ENCODE measurements around the gene GJD2.

GRCh38 chr15:34802803-34803750 is 48.3 kb upstream of the GJD2 start:
- TF ChIP-seq CTCF (IDR thresholded peaks at IDR 0.05; ENCODE audit: low read depth, low read length, missing input control), result no peak
- no peak for TF ChIP-seq RAD21 (IDR thresholded peaks at IDR 0.05)
- TF ChIP-seq, protein P1, sequence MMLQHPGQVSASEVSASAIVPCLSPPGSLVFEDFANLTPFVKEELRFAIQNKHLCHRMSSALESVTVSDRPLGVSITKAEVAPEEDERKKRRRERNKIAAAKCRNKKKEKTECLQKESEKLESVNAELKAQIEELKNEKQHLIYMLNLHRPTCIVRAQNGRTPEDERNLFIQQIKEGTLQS (IDR thresholded peaks at IDR 0.05), result no peak
- TF ChIP-seq, protein P2, sequence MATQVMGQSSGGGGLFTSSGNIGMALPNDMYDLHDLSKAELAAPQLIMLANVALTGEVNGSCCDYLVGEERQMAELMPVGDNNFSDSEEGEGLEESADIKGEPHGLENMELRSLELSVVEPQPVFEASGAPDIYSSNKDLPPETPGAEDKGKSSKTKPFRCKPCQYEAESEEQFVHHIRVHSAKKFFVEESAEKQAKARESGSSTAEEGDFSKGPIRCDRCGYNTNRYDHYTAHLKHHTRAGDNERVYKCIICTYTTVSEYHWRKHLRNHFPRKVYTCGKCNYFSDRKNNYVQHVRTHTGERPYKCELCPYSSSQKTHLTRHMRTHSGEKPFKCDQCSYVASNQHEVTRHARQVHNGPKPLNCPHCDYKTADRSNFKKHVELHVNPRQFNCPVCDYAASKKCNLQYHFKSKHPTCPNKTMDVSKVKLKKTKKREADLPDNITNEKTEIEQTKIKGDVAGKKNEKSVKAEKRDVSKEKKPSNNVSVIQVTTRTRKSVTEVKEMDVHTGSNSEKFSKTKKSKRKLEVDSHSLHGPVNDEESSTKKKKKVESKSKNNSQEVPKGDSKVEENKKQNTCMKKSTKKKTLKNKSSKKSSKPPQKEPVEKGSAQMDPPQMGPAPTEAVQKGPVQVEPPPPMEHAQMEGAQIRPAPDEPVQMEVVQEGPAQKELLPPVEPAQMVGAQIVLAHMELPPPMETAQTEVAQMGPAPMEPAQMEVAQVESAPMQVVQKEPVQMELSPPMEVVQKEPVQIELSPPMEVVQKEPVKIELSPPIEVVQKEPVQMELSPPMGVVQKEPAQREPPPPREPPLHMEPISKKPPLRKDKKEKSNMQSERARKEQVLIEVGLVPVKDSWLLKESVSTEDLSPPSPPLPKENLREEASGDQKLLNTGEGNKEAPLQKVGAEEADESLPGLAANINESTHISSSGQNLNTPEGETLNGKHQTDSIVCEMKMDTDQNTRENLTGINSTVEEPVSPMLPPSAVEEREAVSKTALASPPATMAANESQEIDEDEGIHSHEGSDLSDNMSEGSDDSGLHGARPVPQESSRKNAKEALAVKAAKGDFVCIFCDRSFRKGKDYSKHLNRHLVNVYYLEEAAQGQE (IDR thresholded peaks at IDR 0.05), result no peak
- TF ChIP-seq, protein P3, sequence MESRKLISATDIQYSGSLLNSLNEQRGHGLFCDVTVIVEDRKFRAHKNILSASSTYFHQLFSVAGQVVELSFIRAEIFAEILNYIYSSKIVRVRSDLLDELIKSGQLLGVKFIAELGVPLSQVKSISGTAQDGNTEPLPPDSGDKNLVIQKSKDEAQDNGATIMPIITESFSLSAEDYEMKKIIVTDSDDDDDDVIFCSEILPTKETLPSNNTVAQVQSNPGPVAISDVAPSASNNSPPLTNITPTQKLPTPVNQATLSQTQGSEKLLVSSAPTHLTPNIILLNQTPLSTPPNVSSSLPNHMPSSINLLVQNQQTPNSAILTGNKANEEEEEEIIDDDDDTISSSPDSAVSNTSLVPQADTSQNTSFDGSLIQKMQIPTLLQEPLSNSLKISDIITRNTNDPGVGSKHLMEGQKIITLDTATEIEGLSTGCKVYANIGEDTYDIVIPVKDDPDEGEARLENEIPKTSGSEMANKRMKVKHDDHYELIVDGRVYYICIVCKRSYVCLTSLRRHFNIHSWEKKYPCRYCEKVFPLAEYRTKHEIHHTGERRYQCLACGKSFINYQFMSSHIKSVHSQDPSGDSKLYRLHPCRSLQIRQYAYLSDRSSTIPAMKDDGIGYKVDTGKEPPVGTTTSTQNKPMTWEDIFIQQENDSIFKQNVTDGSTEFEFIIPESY (IDR thresholded peaks at IDR 0.05), result no peak
- no peak for TF ChIP-seq FOXA1 (IDR thresholded peaks at IDR 0.05)
- TF ChIP-seq, protein P4, sequence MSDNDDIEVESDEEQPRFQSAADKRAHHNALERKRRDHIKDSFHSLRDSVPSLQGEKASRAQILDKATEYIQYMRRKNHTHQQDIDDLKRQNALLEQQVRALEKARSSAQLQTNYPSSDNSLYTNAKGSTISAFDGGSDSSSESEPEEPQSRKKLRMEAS (IDR thresholded peaks at IDR 0.05), result no peak
- no peak for TF ChIP-seq HNF4A (conservative IDR thresholded peaks at IDR 0.05)
- TF ChIP-seq SP1 (IDR thresholded peaks at IDR 0.05), result no peak
- no peak for TF ChIP-seq YY1 (IDR thresholded peaks at IDR 0.05)
